Effector CD4-positive, alpha-beta T cell (primary cell): ENCODE measurements around the gene TUBB4B.
A peak's percentile ranks its signal among the peaks of the same experiment; 100 is the strongest.
"Not testable (repeated sequence)": the region's sequence is repeated elsewhere in the genome, so short reads cannot be mapped to it uniquely, and the experiment has no call there.

Experiments
- DNase-seq: peaks from one replicate; pipeline ENCODE4 v3.0.0-alpha.2; 2020

TUBB4B gene

GRCh38 chr9:137237759-137238726 is 3.0 kb upstream of the TUBB4B start:
- DNase-seq = no peak

- DNase-seq = not testable (repeated sequence)
Observed at GRCh38 chr9:137239541-137240200, 1.4 kb upstream of the TUBB4B start.

- peak; percentile 56 for DNase-seq
Observed at GRCh38 chr9:137240318-137240840, 708 bp upstream of the TUBB4B start.

- DNase-seq = peak; percentile 58
Observed at GRCh38 chr9:137241490-137242268, 592 bp downstream of the TUBB4B start.

- DNase-seq = no peak
Observed at GRCh38 chr9:137242269-137243203, 1.4 kb downstream of the TUBB4B start.

- not testable (repeated sequence) for DNase-seq
Observed at GRCh38 chr9:137243266-137243625, 2.2 kb downstream of the TUBB4B start.

GRCh38 chr9:137243626-137244485 is 2.8 kb downstream of the TUBB4B start:
- DNase-seq = no peak

- DNase-seq = no peak
Observed at GRCh38 chr9:137244486-137245449, 3.7 kb downstream of the TUBB4B start.

- DNase-seq = no peak
Observed at GRCh38 chr9:137245450-137246421, 4.6 kb downstream of the TUBB4B start.

GRCh38 chr9:137247135-137247915 is 6.2 kb downstream of the TUBB4B start:
- DNase-seq = no peak

- no peak for DNase-seq
Observed at GRCh38 chr9:137247916-137248175, 6.8 kb downstream of the TUBB4B start.

- DNase-seq = no peak
Observed at GRCh38 chr9:137250329-137251193, 9.5 kb downstream of the TUBB4B start.

- no peak for DNase-seq
Observed at GRCh38 chr9:137251194-137251461, 10.0 kb downstream of the TUBB4B start, which contains the start of gene STPG3. Gene STPG3, plus strand, starts transcription at chr9:137251286. Its CDS starts 1 bp downstream, at chr9:137251287.

GRCh38 chr9:137251490-137252268 is 10.6 kb downstream of the TUBB4B start:
- DNase-seq = no peak

- DNase-seq = no peak
Observed at GRCh38 chr9:137252555-137253506, 11.7 kb downstream of the TUBB4B start.
